HepG2 (cell line): Measurements from ENCODE around the gene MVP. TPM values are rescaled to one million over a fixed set of nuclear protein-coding genes. Genes with fewer than 3 reads are reported as not detected.

Experiments
- ATAD3A ChIP-seq: sonication (generic); formaldehyde crosslinking; IDR thresholded peaks from 2 replicates; pipeline ENCODE4 v1.4.0; 2020; ENCODE audit warnings: missing genetic modification reagents
- BCL6 ChIP-seq: IDR thresholded peaks from 2 replicates; pipeline ENCODE4 v1.6.1; 2016; ENCODE audit warnings: missing genetic modification reagents, missing compliant biosample characterization
- CEBPZ ChIP-seq: IDR thresholded peaks from 2 replicates; pipeline ENCODE4 v1.6.1; 2012; ENCODE audit warnings: low read length, improper control_type of control experiment
- DNMT1 ChIP-seq: sonication (generic); formaldehyde crosslinking; IDR thresholded peaks from 2 replicates; pipeline ENCODE4 v1.5.1; 2020; ENCODE audit warnings: mild to moderate bottlenecking, missing genetic modification reagents
- GTF3A ChIP-seq: sonication (generic); formaldehyde crosslinking; conservative IDR thresholded peaks from 2 replicates; pipeline ENCODE4 v1.4.0; 2020; ENCODE audit warnings: mild to moderate bottlenecking, missing genetic modification reagents
- GZF1 ChIP-seq: sonication (generic); formaldehyde crosslinking; IDR thresholded peaks from 2 replicates; pipeline ENCODE4 v1.5.1; 2020; ENCODE audit warnings: mild to moderate bottlenecking, missing genetic modification reagents
- HOXA7 ChIP-seq: sonication (generic); formaldehyde crosslinking; IDR thresholded peaks from 2 replicates; pipeline ENCODE4 v1.8.1; 2022; ENCODE audit warnings: mild to moderate bottlenecking, missing genetic modification reagents, moderate library complexity
- KLF11 ChIP-seq: IDR thresholded peaks from 2 replicates; pipeline ENCODE4 v1.6.1; 2016; ENCODE audit warnings: missing compliant biosample characterization
- MTF2 ChIP-seq: sonication (generic); formaldehyde crosslinking; IDR thresholded peaks from 2 replicates; pipeline ENCODE4 v1.5.0; 2020; ENCODE audit warnings: missing genetic modification reagents, borderline replicate concordance
- NBN ChIP-seq: fragments of 450-650 bp; conservative IDR thresholded peaks from 2 replicates; pipeline ENCODE4 v1.6.1; 2017
- POLR2A ChIP-seq, 2 experiments: IDR thresholded peaks; 2 replicates each; pipeline ENCODE4 v1.6.1; 2011; ENCODE audit warnings: low read depth in 2 of 2, low read length in 2 of 2, mild to moderate bottlenecking in 1 of 2, moderate library complexity in 1 of 2; ENCODE audit not compliant: insufficient read depth in 1 of 2
- RNF2 ChIP-seq: fragments of 450-650 bp; conservative IDR thresholded peaks from 2 replicates; pipeline ENCODE4 v1.6.1; 2016; ENCODE audit warnings: low read depth
- RORA ChIP-seq: sonication (generic); formaldehyde crosslinking; IDR thresholded peaks from 2 replicates; pipeline ENCODE4 v1.5.0; 2020; ENCODE audit warnings: mild to moderate bottlenecking, missing genetic modification reagents, moderate library complexity
- SALL2 ChIP-seq: sonication (generic); formaldehyde crosslinking; IDR thresholded peaks from 2 replicates; pipeline ENCODE4 v1.8.1; 2023; ENCODE audit warnings: mild to moderate bottlenecking, missing genetic modification reagents, inconsistent platforms
- SIX4 ChIP-seq: sonication (generic); formaldehyde crosslinking; IDR thresholded peaks from 2 replicates; pipeline ENCODE4 v1.4.0; 2020; ENCODE audit warnings: missing genetic modification reagents
- SRSF9 ChIP-seq: fragments of 200-400 bp; formaldehyde crosslinking; IDR thresholded peaks from 2 replicates; pipeline ENCODE4 v1.6.1; 2018; ENCODE audit warnings: borderline replicate concordance, mild to moderate bottlenecking, low read depth, low read length; ENCODE audit not compliant: insufficient read depth, poor library complexity, severe bottlenecking
- ZBTB2 ChIP-seq: sonication (generic); formaldehyde crosslinking; IDR thresholded peaks from 2 replicates; pipeline ENCODE4 v1.8.0; 2022; ENCODE audit warnings: low read depth, missing genetic modification reagents
- ZBTB7A ChIP-seq: sonication (generic); formaldehyde crosslinking; IDR thresholded peaks from 2 replicates; pipeline ENCODE4 v1.8.0; 2022; ENCODE audit warnings: mild to moderate bottlenecking, missing genetic modification reagents
- ZNF225 ChIP-seq: sonication (generic); formaldehyde crosslinking; IDR thresholded peaks from 2 replicates; pipeline ENCODE4 v1.4.0; 2020; ENCODE audit warnings: mild to moderate bottlenecking, missing genetic modification reagents
- ZNF3 ChIP-seq: IDR thresholded peaks from 2 replicates; pipeline ENCODE4 v1.7.0; 2017; ENCODE audit warnings: inconsistent platforms
- ZNF563 ChIP-seq: sonication (generic); formaldehyde crosslinking; IDR thresholded peaks from 2 replicates; pipeline ENCODE4 v1.8.0; 2022; ENCODE audit warnings: mild to moderate bottlenecking, moderate library complexity, missing genetic modification reagents
- ZNF589 ChIP-seq: sonication (generic); formaldehyde crosslinking; conservative IDR thresholded peaks from 2 replicates; pipeline ENCODE4 v1.8.0; 2022; ENCODE audit warnings: mild to moderate bottlenecking, moderate library complexity, missing genetic modification reagents
- ZNF597 ChIP-seq: sonication (generic); formaldehyde crosslinking; IDR thresholded peaks from 2 replicates; pipeline ENCODE4 v1.5.0; 2020; ENCODE audit warnings: missing genetic modification reagents
- ZNF629 ChIP-seq: sonication (generic); formaldehyde crosslinking; conservative IDR thresholded peaks from 2 replicates; pipeline ENCODE4 v1.5.0; 2020; ENCODE audit warnings: missing genetic modification reagents
- ZNF703 ChIP-seq: sonication (generic); formaldehyde crosslinking; IDR thresholded peaks from 2 replicates; pipeline ENCODE4 v1.5.1; 2020; ENCODE audit warnings: missing genetic modification reagents, mild to moderate bottlenecking, moderate library complexity, borderline replicate concordance
- ZNF749 ChIP-seq: sonication (generic); formaldehyde crosslinking; IDR thresholded peaks from 2 replicates; pipeline ENCODE4 v1.8.0; 2022; ENCODE audit warnings: mild to moderate bottlenecking, missing genetic modification reagents, moderate library complexity, borderline replicate concordance
- polyA plus RNA-seq, 8 experiments: library from polyadenylated mRNA; depleted of rRNA in 3 of 8; stranded (reverse) in 7 of 8; unstranded in 1 of 8; fragments of >200 nt; fragmentation: Illumina TruSeq in 4 of 8; extraction: Trizol in 4 of 8; gene quantifications; 2 replicates each; pipeline versions ENCODE4 v1.2.1 to v1.2.3, GENCODE V29; 2011 to 2016; ENCODE audit warnings: low read depth in 4 of 8, missing spikeins in 1 of 8, mixed read lengths in 1 of 8; ENCODE audit not compliant: insufficient read depth in 1 of 8
- total RNA-seq, 5 experiments: library from RNA; depleted of rRNA; stranded (reverse); fragments of >200 nt; fragmentation: Illumina TruSeq; extraction: Trizol; gene quantifications; 2 replicates each; pipeline ENCODE4 v1.2.3, GENCODE V29; 2016; ENCODE audit warnings: low read depth in 1 of 5

Gene MVP
- total and polyA plus RNA-seq, 2 of the 13 experiments (the other 11 are each of a cell fraction or from before 2014, with no cell fraction given) = 22.9 to 43.5 TPM

GRCh38 chr16:29815793-29816693 is 4.2 kb upstream of the MVP start, which contains the start of gene PAGR1 (continued):
- TF ChIP-seq DNMT1 = no peak; the same call in 1 of the 2 replicates
- peak; percentile 4; the same call in 1 of the 2 replicates for TF ChIP-seq ZNF563
- peak; percentile 20; the same call in 1 of the 2 replicates for TF ChIP-seq KLF11 (CRISPR knock-in tag)
- peak; percentile 13; the same call in 1 of the 2 replicates for TF ChIP-seq SIX4 (CRISPR knock-in tag)
- no peak; the same call in 1 of the 2 replicates for TF ChIP-seq ZNF629 (CRISPR knock-in tag)
- peak in 1 of 2 experiments; percentile 85; a peak in 2 of 4 replicates for TF ChIP-seq POLR2A (IDR thresholded peaks at IDR 0.05; ENCODE audit: insufficient read depth in 1 of 2, low read depth in 2 of 2, low read length in 2 of 2)
- peak; percentile 3; the same call in 1 of the 2 replicates for TF ChIP-seq BCL6 (CRISPR knock-in tag)
- no peak for TF ChIP-seq NBN
- TF ChIP-seq ZNF589 (CRISPR knock-in tag) = peak; percentile 51
- TF ChIP-seq ZNF749 (CRISPR knock-in tag) = peak; percentile 80; the same call in 1 of the 2 replicates
- TF ChIP-seq GZF1 (CRISPR knock-in tag) = peak; percentile 71; the same call in 1 of the 2 replicates
- no peak for TF ChIP-seq HOXA7 (CRISPR knock-in tag)
- TF ChIP-seq ZNF3 = no peak
- TF ChIP-seq CEBPZ = no peak
- TF ChIP-seq MTF2 = 0 out of 2 replicates have a peak, but pooled peaks have one; percentile 45
- TF ChIP-seq ZNF597 = no peak
- no peak for TF ChIP-seq GTF3A (CRISPR knock-in tag)
- no peak for TF ChIP-seq SRSF9
- TF ChIP-seq RNF2 = peak; percentile 94
- TF ChIP-seq ZNF703 (CRISPR knock-in tag) = no peak
- 0 out of 2 replicates have a peak, but pooled peaks have one; percentile 64 for TF ChIP-seq ATAD3A (CRISPR knock-in tag)
- TF ChIP-seq ZBTB2 = peak; percentile 72
- TF ChIP-seq ZNF225 = no peak
- no peak for TF ChIP-seq RORA
- peak; percentile 1; the same call in 1 of the 2 replicates for TF ChIP-seq ZBTB7A
- TF ChIP-seq SALL2 (CRISPR knock-in tag) = no peak; the same call in none of the 2 replicates
